PC-3 (cell line): ENCODE data around the gene MYO7A.

Experiments used
- EZH2phosphoT487 ChIP-seq: fragments of 300-600 bp; sonication (generic); IDR thresholded peaks from 2 replicates; pipeline ENCODE4 v1.6.1; 2018; ENCODE audit warnings: mild to moderate bottlenecking, antibody characterized with exemption, low read length, borderline replicate concordance
- TF ChIP-seq, protein P1 (sequence below): fragments of 300-600 bp; sonication (generic); conservative IDR thresholded peaks from 2 replicates; pipeline ENCODE4 v1.5.1; 2017; ENCODE audit warnings: antibody characterized with exemption, low read depth, mild to moderate bottlenecking, low read length

GRCh38 chr11:77155082-77155475 is 27.0 kb downstream of the MYO7A start:
- TF ChIP-seq, protein P1, sequence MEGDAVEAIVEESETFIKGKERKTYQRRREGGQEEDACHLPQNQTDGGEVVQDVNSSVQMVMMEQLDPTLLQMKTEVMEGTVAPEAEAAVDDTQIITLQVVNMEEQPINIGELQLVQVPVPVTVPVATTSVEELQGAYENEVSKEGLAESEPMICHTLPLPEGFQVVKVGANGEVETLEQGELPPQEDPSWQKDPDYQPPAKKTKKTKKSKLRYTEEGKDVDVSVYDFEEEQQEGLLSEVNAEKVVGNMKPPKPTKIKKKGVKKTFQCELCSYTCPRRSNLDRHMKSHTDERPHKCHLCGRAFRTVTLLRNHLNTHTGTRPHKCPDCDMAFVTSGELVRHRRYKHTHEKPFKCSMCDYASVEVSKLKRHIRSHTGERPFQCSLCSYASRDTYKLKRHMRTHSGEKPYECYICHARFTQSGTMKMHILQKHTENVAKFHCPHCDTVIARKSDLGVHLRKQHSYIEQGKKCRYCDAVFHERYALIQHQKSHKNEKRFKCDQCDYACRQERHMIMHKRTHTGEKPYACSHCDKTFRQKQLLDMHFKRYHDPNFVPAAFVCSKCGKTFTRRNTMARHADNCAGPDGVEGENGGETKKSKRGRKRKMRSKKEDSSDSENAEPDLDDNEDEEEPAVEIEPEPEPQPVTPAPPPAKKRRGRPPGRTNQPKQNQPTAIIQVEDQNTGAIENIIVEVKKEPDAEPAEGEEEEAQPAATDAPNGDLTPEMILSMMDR, result no peak
- no peak for TF ChIP-seq EZH2phosphoT487
